ENCODE measurements around the gene CCNC. TPM values are rescaled to one million over a fixed set of nuclear protein-coding genes. Genes with fewer than 3 reads are reported as not detected.

Gene CCNC
- 10 to 100 TPM; 25.2 to 41.7 (median 32.6) TPM for polyA plus RNA-seq

- H3K27ac ChIP-seq (ENCODE audit: low read depth, low read length), result peak within 1 kb of the TSS; percentile 47
- 0 to 1% (median 0%) methylated on average over 63 to 64 of the region's 64 CpGs for WGBS, 3 donors
Measured at GRCh38 chr6:99568103-99568933, at the start of gene CCNC. Gene CCNC, minus strand, starts transcription at chr6:99568660. Its CDS starts 133 bp downstream, at chr6:99568527.

- no peak overlapping the region for H3K27ac ChIP-seq (ENCODE audit: low read depth, low read length)
- 51 to 60% (median 53%) methylated on average over 2 of the region's 2 CpGs for WGBS, 3 donors
Measured at GRCh38 chr6:99617131-99617530, 48.7 kb upstream of the CCNC start.

GRCh38 chr6:99614430-99615186 lies 46.1 kb upstream of the CCNC start:
- H3K27ac ChIP-seq (ENCODE audit: low read depth, low read length), result no peak overlapping the region
- 3 to 4% (median 4%) methylated on average over 55 of the region's 55 CpGs for WGBS, 3 donors

GRCh38 chr6:99613705-99614429 lies 45.4 kb upstream of the CCNC start:
- 1 to 2% (median 2%) methylated on average over 67 to 82 of the region's 82 CpGs for WGBS, 3 donors

GRCh38 chr6:99613409-99613704 lies 44.9 kb upstream of the CCNC start:
- 1 to 2% (median 1%) methylated on average over 20 to 37 of the region's 37 CpGs for WGBS, 3 donors
- no peak overlapping the region for H3K27ac ChIP-seq (ENCODE audit: low read depth, low read length)

More at GRCh38 chr6:99613705-99614429, 45.4 kb upstream of the CCNC start:
- H3K27ac ChIP-seq (ENCODE audit: low read depth, low read length), result no peak overlapping the region

GRCh38 chr6:99612551-99613408 lies 44.3 kb upstream of the CCNC start:
- 6 to 11% (median 9%) methylated on average over 55 to 56 of the region's 56 CpGs for WGBS, 3 donors
- no peak overlapping the region for H3K27ac ChIP-seq (ENCODE audit: low read depth, low read length)

DNA sequence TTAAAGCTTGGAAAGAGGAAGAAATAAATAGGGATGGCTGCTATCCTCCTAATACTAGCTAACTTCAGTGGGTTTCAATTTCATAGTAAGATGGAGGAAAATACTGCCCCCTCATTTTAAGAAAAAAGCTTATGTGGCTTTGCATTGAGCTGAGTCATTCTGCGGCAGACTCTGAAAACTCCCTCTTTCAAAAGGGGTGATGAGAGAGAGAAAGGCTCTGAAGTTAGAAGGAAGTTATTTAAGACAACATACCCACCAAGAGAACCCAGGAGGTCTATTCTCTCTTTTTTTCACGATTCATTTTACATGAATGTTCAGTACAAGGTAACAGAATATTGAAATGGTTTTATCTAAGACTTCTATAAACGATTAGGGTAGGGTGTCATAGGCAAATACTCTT lies 42.7 kb upstream of the CCNC start:
- H3K27ac ChIP-seq (ENCODE audit: low read depth, low read length), result no peak overlapping the region
- 4% methylated on average over 3 of the region's 3 CpGs for WGBS, 3 donors

- no peak overlapping the region for H3K27ac ChIP-seq (ENCODE audit: low read depth, low read length)
- 14 to 15% (median 15%) methylated on average over 2 of the region's 2 CpGs for WGBS, 3 donors
Measured at GRCh38 chr6:99609905-99610489, 41.5 kb upstream of the CCNC start.

DNA sequence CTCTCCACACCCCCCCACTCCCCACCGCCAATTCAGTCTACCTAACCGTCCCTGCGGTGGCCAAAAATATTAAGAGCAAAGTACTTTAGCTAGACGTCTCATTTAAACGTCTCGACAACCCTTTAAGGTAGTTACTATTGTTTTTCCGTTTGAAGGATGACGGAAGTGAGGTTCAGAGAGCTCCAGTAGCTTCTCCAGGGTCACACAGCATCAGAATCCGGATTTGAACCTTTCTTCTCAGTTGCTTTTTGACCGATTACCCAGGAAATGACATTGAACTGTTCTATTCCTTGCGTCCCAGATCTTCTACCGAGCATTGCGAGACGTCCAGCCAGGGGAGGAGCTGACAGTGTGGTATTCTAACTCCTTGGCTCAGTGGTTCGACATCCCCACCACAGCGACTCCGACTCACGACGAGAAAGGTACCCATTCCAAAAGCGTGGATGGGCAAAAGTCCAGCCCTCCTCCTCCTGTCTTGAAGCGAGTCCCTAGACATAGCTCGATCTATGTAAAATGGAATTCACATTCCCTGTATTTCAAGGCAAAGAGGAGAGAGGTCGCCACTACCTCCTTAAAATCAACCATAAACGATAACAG lies 40.5 kb upstream of the CCNC start:
- no peak overlapping the region for H3K27ac ChIP-seq (ENCODE audit: low read depth, low read length)
- 6 to 8% (median 8%) methylated on average over 24 of the region's 24 CpGs for WGBS, 3 donors

- 3 to 5% (median 5%) methylated on average over 29 of the region's 29 CpGs for WGBS, 3 donors
- H3K27ac ChIP-seq (ENCODE audit: low read depth, low read length), result no peak overlapping the region
Measured at GRCh38 chr6:99608059-99608885, 39.8 kb upstream of the CCNC start.

GRCh38 chr6:99607416-99608036 lies 39.1 kb upstream of the CCNC start:
- WGBS, 3 donors, result 6 to 8% (median 8%) methylated on average over 32 to 34 of the region's 34 CpGs
- H3K27ac ChIP-seq (ENCODE audit: low read depth, low read length), result no peak overlapping the region

GRCh38 chr6:99606656-99607415 lies 38.4 kb upstream of the CCNC start, which contains the start of gene PRDM13:
Gene PRDM13, plus strand, starts transcription at chr6:99606833. Its CDS starts 202 bp downstream, at chr6:99607035.
- H3K27ac ChIP-seq (ENCODE audit: low read depth, low read length), result no peak within 1 kb of the TSS
- WGBS, 3 donors, result 6 to 7% (median 7%) methylated on average over 53 to 54 of the region's 54 CpGs

DNA sequence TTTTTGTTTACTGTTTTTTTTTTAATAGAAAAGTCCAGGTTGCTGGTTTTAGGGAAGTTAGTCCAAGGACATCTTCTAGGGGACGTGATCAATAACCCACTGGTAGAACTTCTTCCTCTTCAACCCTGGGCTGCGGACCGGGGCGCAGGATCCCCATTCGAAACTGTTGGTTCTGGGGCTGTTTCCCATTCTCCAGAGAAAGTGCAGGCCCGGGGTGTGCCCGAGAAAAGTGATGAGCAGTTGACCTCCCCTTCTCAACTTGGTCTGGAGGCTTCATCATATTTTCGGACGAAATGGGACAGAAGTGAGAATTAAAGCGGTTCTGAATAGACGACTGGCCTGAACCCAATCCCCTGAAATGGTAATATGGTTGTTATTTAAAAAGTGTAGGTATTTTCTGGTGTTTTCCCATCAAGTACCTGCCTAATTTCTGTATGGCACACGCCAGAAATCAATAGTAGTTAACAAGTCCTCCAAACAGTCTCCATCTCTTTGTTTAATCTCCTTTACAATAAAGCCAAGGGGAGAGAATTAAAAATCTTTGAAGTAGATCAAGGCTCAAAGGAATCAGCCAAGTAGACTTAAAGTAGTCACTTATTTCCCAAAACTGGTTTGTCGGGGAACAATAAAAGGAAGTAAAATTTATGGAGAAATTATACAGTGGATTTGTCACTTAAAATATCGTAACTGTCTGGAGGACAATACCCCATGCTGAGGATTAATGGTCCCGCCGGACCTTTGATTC lies 37.6 kb upstream of the CCNC start:
- no peak overlapping the region for H3K27ac ChIP-seq (ENCODE audit: low read depth, low read length)
- WGBS, 3 donors, result 11 to 16% (median 12%) methylated on average over 16 of the region's 16 CpGs

DNA sequence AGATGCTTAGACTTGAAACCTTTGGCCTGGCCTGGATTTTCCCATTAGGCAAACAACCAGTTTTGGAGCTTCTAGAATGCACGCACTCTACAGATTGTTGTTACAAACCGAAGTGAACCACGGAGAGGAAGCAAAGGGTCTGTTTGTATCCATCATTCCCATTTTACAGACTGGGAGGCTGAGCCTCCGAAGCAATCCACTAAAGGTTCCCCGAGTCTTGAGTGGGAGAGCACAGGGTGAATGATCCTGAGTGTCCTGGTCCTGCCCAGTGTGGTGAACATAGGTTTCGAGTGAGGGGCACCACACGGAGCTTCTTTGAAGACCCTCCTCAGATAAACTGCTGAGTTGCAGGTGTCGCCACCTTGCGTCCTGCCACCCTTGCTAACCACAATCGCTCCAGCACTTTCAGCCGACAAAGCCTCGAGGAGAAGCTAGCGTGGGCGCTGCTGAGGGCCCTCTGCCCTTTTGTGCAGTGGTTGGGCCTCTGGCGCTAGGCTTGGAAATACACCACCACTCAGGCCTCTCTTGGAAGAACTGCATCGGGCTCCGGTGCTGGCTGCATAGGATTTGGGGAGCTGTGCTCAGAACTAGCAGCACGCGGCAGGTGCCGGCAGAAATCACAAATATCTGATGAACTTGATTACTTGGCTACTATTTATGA lies 36.7 kb upstream of the CCNC start:
- WGBS, 3 donors, result 10 to 16% (median 12%) methylated on average over 20 of the region's 20 CpGs
- H3K27ac ChIP-seq (ENCODE audit: low read depth, low read length), result no peak overlapping the region
